HG02798 (cell line): ENCODE measurements around the gene SS18L1.

Source experiments
- ATAC-seq: cut with Tn5 transposase; IDR thresholded peaks from one replicate; pipeline ENCODE4 v1.9.1; 2021; ENCODE audit warnings: mild to moderate bottlenecking; ENCODE audit not compliant: unreplicated experiment, poor library complexity

Gene SS18L1

GRCh38 chr20:62119591-62120364 lies 23.8 kb upstream of the SS18L1 start:
- no peak for ATAC-seq

- no peak for ATAC-seq
These were observed 23.2 kb upstream of the SS18L1 start for GRCh38 chr20:62120365-62120762.

DNA sequence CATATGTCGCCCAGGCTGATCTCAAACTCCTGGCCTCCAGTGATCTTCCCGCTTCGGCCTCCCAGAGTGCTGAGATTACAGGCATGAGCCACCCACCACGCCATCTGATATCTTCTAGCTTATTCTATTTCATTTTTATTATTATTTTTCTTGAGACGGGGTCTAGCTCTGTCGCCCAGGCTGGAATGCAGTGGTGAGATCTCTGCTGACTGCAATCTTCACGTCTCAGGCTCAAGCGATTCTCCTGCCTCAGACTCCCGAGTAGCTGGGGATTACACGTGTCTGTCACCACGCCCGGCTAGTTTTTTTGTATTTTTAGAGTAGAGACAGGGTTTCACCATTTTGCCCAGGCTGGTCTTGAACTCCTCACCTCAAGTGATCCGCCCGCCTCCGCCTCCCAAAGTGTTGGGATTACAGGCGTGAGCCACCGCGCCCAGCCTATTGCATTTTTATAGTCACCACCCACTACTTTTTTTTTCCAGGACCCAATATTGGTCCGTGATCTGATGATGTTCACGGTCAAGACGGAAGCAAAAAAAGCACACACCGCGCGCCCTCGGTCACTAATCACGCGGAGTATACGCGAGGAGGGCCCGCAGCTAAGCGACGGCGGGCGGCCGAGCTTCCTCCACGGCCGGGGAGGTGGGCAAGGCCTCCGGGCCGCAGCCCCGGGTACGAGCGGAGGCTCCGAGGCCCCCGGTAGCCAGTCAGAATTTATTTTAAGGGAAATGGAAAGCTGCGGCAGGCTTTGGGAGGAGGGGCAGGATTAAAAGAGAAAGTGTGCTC lies 22.4 kb upstream of the SS18L1 start:
- peak; percentile 6 for ATAC-seq

DNA sequence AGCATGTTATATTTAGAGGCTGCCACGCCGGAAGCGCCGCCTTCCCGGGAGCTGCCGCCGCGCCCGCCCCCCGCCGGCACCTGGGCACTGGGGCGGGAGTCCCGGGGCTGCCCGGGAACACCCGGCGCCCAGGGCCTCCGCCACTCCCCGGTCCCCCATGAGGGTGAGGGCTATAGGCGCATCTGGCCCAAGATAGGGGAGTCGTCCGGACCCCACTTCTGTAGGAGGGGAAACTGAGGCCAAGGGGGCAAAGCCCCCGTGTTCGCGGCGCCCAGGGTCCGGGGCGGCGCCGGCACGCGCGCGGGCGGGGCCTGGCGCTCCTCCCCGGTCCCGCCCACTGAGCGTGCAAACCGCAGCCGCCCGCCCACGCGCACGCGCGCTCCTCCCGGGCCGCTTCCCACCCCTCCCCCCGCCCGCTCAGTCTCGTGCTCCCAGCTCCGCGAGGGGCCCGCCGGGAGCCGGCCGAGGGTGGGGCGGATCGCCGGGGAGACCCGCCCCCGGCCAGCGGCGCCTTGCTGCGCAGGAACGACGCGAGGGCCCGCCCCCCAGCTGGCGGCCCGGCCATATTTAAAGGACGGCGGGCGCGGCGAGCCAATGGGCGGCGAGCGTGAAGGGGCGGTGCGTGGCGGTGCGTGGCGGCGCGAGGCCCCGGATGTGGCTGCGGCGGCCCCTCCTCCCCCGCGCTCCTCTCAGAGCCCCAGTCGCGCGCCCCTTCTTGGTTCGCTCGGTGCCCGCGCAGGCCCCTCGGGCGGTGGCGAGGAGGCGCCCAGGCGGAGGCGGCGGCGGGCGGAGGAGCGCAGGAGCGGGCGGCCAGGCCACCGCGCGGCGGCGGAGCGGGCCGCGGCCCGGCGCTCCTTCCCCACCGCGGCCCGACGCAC lies 21.6 kb upstream of the SS18L1 start, which contains the start of gene LSM14B:
Gene LSM14B (plus strand): TSS at position 700 of the 878 bp plus-strand sequence. CDS start 192 bp downstream, outside the sequence.
- ATAC-seq = peak; percentile 85

- ATAC-seq = peak; percentile 14
These were observed 20.7 kb upstream of the SS18L1 start for GRCh38 chr20:62122654-62123449.

- no peak for ATAC-seq
These were observed 20.0 kb upstream of the SS18L1 start for GRCh38 chr20:62123450-62124118.

DNA sequence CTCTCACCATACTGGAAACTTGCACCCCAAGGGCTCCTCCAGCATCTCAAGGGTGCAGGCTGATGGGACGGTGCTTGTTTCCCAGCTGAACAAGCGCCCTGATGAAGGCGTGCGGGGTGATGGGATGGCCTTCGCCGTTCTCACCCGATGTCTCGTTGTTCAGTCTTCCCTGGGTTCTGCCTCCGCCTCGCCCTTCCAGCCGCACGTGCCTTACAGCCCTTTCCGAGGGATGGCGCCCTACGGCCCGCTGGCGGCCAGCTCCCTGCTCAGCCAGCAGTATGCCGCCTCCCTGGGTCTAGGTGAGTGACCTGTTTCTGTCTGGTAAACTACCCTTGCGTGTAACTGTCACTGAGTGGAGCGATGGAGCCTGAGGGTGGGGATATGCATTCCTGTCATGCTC lies 17.4 kb upstream of the SS18L1 start:
- ATAC-seq = no peak

- no peak for ATAC-seq
These were observed 15.8 kb upstream of the SS18L1 start for GRCh38 chr20:62127799-62128198.

DNA sequence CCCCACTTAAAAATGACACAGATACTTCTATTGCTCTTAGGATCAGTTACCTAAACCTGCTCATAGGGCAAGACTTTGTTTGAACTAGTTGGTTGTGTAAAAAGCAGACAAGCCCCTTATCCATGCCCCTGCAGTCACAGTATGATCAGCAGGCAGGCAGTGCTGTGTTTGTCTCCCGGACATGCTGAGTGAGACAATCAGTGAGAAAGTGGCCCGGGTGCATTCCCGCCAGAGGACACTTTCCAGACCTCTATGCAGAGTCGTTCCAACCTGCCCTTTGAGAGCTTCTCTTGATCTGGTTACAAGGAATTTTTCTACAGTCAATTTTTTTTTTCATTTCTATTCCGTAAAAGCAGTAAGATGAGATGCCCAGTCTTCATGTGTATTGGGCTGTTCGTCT lies 15.1 kb upstream of the SS18L1 start:
- ATAC-seq = no peak

DNA sequence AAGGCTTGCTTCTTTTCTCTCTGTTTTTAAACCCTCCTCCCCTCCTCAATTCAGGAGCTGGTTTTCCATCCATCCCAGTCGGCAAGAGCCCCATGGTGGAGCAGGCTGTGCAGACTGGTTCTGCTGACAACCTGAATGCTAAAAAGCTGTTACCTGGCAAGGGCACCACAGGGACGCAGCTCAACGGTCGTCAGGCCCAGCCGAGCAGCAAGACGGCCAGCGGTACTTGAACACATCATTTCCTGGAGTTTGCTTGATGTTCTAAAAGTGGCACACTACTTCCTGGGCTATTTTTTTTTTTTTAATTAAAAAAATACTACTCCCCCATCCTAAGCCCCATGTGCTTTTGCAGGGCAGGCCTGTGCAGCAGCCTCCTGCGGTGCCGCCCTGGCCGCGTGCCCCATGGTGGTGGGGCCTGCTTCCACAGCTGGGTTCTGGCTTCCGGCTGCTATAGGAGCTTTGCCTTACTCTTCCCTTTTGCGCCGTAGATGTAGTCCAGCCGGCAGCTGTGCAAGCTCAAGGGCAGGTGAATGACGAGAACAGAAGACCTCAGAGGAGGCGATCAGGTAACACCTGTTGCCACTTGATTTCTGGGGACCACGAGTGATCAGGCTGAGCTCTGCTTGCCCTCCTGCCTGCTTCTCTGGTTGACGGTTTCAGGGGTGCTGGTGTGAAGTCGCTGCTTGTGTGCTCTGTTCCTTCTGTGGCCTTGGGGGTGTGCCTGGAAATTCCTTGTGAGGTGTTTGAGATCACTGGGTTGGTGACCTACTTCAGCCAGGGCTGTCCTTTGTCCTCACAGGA lies 13.6 kb upstream of the SS18L1 start:
- ATAC-seq = no peak

DNA sequence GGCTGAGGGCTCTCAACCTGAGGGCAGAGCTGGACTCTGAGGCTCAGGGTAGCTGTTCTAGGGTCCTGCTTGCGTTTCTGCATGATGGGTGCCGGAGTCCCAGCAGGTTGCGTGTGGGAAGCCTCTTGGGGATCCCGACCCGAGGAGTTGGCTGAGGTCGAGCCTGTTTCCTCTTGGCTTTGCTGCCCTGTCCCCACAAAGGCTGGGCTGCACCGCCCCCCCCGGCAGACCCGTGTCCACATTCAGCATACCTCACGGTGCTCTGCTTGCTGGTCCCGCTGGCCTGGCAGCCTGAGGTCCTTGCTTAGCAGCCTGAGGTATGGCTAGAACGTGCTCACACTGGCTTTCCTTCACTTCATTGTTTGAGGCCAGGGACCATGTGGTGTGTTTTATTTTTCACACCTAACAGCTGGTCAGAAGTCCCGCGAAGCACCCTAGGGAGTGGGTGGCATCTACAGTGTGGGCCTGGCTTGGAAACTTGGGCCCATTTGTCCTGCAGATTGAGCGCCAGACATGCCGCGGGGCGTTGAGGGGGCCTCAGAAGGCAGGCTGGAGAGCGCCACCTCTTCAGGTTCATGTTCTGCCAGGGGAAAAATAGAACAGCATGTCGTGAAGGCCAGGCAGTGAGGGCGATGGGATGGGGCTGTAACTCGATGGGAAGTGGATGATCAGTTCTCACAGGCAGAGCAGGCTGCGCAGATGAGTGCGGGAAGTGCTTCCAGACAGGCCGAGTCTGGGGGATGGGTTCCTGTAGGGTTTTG lies 11.8 kb upstream of the SS18L1 start:
- no peak for ATAC-seq

GRCh38 chr20:62132421-62132820 lies 11.1 kb upstream of the SS18L1 start:
- ATAC-seq = no peak

GRCh38 chr20:62133051-62133845 lies 10.3 kb upstream of the SS18L1 start:
- ATAC-seq = no peak

- no peak for ATAC-seq
These were observed 9.7 kb upstream of the SS18L1 start for GRCh38 chr20:62133864-62134263.

- no peak for ATAC-seq
These were observed 8.8 kb upstream of the SS18L1 start for GRCh38 chr20:62134735-62135231.

DNA sequence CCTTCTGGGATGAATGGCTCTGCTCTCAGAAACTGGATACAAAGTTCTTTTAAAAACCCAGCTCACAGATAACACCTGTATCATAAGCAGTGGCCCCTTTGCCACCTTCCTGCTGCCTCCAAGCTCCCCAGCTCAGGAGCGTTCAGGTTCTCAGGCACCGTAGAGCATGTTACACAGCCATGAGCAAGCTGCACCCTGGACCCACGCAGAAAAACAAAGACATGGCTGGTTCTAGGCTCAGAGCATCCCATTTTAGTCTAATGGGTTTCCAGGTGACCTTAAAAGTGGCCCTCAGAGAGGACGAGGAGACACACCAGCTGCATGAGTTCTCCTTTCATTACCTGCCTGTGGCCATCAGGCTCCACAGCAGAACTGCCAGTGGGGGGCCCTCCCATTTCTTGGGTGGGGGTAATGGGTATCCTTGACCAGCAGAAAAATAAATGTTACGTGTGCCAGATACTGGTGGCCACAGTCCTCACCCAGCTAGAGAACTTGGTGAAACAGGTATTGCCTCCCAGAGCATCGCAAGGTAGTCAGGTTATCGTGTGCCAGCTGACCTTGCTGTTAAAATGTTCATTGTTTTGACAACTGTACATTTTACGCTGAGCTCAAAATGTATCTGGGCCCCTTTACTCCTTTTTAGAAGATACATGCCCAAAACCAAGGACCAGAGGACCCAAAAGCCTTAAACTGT lies 7.8 kb upstream of the SS18L1 start:
- ATAC-seq = no peak
